ENCODE measurements around the gene VAMP3. TPM values are rescaled to one million over a fixed set of nuclear protein-coding genes. Genes with fewer than 3 reads are reported as not detected.

Gene VAMP3
- polyA plus RNA-seq, 1 donor from 2014 or later = 20.2 TPM

- no peaks in the 10 kb centered on the region for H3K27me3 ChIP-seq (ENCODE audit: insufficient read depth, low read depth, low read length)
- H3K9me3 ChIP-seq (ENCODE audit: low read length) = no peaks in the 10 kb centered on the region
- no peak overlapping the region for H2AFZ ChIP-seq (ENCODE audit: low read depth, low read length)
- TF ChIP-seq EZH2 (IDR thresholded peaks at IDR 0.05; ENCODE audit: borderline replicate concordance, insufficient read depth, low read length, poor library complexity, severe bottlenecking) (no peak), POLR2AphosphoS5 (IDR thresholded peaks at IDR 0.05) (no peak), EP300 (conservative IDR thresholded peaks at IDR 0.05; ENCODE audit: poor library complexity, severe bottlenecking) (no peak), RAD21 (conservative IDR thresholded peaks at IDR 0.05) (no peak), CTCF (IDR thresholded peaks at IDR 0.05; ENCODE audit: poor library complexity, severe bottlenecking) (no peak), MXI1 (conservative IDR thresholded peaks at IDR 0.05; ENCODE audit: poor library complexity, severe bottlenecking) (no peak), TAF1 (IDR thresholded peaks at IDR 0.05; ENCODE audit: low read depth) (no peak), SMC3 (conservative IDR thresholded peaks at IDR 0.05; ENCODE audit: poor library complexity) (no peak)
- TF ChIP-seq, protein P1, sequence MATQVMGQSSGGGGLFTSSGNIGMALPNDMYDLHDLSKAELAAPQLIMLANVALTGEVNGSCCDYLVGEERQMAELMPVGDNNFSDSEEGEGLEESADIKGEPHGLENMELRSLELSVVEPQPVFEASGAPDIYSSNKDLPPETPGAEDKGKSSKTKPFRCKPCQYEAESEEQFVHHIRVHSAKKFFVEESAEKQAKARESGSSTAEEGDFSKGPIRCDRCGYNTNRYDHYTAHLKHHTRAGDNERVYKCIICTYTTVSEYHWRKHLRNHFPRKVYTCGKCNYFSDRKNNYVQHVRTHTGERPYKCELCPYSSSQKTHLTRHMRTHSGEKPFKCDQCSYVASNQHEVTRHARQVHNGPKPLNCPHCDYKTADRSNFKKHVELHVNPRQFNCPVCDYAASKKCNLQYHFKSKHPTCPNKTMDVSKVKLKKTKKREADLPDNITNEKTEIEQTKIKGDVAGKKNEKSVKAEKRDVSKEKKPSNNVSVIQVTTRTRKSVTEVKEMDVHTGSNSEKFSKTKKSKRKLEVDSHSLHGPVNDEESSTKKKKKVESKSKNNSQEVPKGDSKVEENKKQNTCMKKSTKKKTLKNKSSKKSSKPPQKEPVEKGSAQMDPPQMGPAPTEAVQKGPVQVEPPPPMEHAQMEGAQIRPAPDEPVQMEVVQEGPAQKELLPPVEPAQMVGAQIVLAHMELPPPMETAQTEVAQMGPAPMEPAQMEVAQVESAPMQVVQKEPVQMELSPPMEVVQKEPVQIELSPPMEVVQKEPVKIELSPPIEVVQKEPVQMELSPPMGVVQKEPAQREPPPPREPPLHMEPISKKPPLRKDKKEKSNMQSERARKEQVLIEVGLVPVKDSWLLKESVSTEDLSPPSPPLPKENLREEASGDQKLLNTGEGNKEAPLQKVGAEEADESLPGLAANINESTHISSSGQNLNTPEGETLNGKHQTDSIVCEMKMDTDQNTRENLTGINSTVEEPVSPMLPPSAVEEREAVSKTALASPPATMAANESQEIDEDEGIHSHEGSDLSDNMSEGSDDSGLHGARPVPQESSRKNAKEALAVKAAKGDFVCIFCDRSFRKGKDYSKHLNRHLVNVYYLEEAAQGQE (IDR thresholded peaks at IDR 0.05; ENCODE audit: borderline replicate concordance) = no peak
- H3K4me3 ChIP-seq (ENCODE audit: low read length) = no peak overlapping the region
- H3K9ac ChIP-seq (ENCODE audit: low read length) = no peak overlapping the region
- H3K79me2 ChIP-seq (replicated peaks; ENCODE audit: insufficient read depth, low read length) = no peaks in the 10 kb centered on the region
- H3K36me3 ChIP-seq (ENCODE audit: insufficient read depth, low read length) = peaks cover 15% of the 10 kb centered on the region
- no peak overlapping the region for H3K27ac ChIP-seq (ENCODE audit: low read length)
- no peaks in the 10 kb centered on the region for H3K9me2 ChIP-seq (ENCODE audit: insufficient read depth, low read length)
- no peaks in the 10 kb centered on the region for H3F3A ChIP-seq (ENCODE audit: insufficient read depth, low read length, poor library complexity, severe bottlenecking)
- no peak overlapping the region for H3K4me2 ChIP-seq (ENCODE audit: low read length)
- no peaks in the 10 kb centered on the region for H4K20me1 ChIP-seq (ENCODE audit: insufficient read depth)
Observed at GRCh38 chr1:7760245-7760644, 10.9 kb upstream of the VAMP3 start.

GRCh38 chr1:7761103-7761502, 10.0 kb upstream of the VAMP3 start:
- Histone ChIP-seq H2AFZ (ENCODE audit: low read depth, low read length) (no peak overlapping the region), H4K20me1 (ENCODE audit: insufficient read depth) (no peaks in the 10 kb centered on the region), H3K4me3 (ENCODE audit: low read length) (no peak overlapping the region), H3K9me3 (ENCODE audit: low read length) (no peaks in the 10 kb centered on the region), H3K27ac (ENCODE audit: low read length) (no peak overlapping the region), H3K36me3 (ENCODE audit: insufficient read depth, low read length) (peaks cover 16% of the 10 kb centered on the region), H3K79me2 (replicated peaks; ENCODE audit: insufficient read depth, low read length) (no peaks in the 10 kb centered on the region), H3K4me2 (ENCODE audit: low read length) (no peak overlapping the region), H3K9me2 (ENCODE audit: insufficient read depth, low read length) (no peaks in the 10 kb centered on the region), H3F3A (ENCODE audit: insufficient read depth, low read length, poor library complexity, severe bottlenecking) (no peaks in the 10 kb centered on the region), H3K27me3 (ENCODE audit: insufficient read depth, low read depth, low read length) (no peaks in the 10 kb centered on the region), H3K9ac (ENCODE audit: low read length) (no peak overlapping the region)
- TF ChIP-seq, protein P1 (IDR thresholded peaks at IDR 0.05; ENCODE audit: borderline replicate concordance) = no peak
- TF ChIP-seq EZH2 (IDR thresholded peaks at IDR 0.05; ENCODE audit: borderline replicate concordance, insufficient read depth, low read length, poor library complexity, severe bottlenecking) (no peak), RAD21 (conservative IDR thresholded peaks at IDR 0.05) (no peak), CTCF (IDR thresholded peaks at IDR 0.05; ENCODE audit: poor library complexity, severe bottlenecking) (no peak), SMC3 (conservative IDR thresholded peaks at IDR 0.05; ENCODE audit: poor library complexity) (no peak), EP300 (conservative IDR thresholded peaks at IDR 0.05; ENCODE audit: poor library complexity, severe bottlenecking) (no peak), TAF1 (IDR thresholded peaks at IDR 0.05; ENCODE audit: low read depth) (no peak), POLR2AphosphoS5 (IDR thresholded peaks at IDR 0.05) (no peak), MXI1 (conservative IDR thresholded peaks at IDR 0.05; ENCODE audit: poor library complexity, severe bottlenecking) (no peak)

All from neural cell (in vitro differentiated cells).